ENCODE measurements around the gene EMC1.

The EMC1 gene

DNA sequence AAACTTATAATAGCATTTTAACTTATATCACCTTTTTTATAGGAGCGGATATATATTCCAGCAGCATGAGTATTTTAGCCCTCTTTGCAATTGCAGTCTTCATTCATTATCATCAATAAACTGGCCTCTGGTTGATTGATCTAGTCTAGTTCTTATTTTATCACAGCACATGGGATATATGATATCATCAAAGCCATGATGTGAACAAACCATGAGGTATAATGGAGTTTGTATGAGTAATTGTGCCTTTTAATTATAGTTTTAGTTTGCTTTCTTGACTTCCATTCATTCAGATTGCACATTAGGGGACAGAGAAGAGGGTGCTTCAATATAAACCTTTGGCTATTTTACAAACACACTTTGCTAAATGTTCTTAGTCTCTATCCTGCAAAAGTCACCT lies 37.7 kb downstream of the EMC1 start:
- DNase-seq = no peak

DNA sequence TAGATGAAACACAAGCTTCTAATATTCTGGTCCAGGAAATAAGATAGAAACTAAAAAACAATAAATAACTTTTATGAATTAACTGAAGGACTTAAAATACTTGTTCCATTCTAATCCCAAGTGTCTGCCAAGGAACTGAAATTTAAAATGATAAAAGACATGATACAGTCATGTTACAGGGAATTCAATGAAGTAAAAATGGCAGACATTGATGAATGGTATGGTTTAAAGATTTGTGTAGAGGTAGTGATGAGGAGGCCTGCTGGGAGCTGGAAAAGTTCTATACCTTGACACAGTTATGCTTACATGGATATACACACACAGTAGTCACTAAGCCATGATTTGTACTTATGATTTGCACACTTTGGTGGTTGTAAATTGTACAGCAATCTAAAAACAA lies 39.2 kb downstream of the EMC1 start:
- no peak for DNase-seq

DNA sequence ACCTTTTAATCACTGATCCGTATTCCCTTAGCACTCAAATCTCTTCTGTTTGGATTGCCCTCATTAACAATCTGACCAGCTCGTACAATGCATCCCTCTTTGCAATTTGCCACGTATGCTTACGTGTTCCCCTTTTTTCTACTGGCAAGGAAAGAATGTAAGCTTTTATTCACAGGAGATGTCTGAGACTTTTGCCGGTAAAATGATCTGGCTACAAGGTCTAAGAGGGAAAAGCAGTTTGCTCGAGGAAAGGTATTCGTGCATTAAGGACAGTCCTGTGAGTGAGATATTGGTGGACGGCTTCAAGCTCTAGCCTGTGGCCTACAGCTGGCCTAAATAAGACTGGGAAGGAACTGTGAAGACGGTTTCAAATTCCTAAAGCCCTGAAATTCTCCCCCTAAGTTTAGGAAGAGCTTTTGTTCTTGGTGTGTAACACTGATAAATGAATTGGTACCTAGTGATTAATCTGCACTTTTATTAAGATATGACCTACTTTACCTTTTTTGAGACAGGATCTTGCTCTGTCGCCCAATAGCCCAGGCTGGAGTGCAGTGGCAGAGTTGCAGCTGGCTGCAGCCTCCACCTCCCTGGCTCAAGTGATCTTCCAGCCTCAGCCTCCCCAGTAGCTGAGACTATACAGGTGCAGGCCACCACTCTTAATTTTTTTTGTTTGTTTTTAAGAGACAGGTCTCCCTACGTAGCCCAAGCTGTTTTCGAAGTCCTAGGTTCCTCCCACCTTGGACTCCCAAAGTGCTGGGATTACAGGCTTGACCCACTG lies 40.4 kb downstream of the EMC1 start:
- DNase-seq = no peak

DNA sequence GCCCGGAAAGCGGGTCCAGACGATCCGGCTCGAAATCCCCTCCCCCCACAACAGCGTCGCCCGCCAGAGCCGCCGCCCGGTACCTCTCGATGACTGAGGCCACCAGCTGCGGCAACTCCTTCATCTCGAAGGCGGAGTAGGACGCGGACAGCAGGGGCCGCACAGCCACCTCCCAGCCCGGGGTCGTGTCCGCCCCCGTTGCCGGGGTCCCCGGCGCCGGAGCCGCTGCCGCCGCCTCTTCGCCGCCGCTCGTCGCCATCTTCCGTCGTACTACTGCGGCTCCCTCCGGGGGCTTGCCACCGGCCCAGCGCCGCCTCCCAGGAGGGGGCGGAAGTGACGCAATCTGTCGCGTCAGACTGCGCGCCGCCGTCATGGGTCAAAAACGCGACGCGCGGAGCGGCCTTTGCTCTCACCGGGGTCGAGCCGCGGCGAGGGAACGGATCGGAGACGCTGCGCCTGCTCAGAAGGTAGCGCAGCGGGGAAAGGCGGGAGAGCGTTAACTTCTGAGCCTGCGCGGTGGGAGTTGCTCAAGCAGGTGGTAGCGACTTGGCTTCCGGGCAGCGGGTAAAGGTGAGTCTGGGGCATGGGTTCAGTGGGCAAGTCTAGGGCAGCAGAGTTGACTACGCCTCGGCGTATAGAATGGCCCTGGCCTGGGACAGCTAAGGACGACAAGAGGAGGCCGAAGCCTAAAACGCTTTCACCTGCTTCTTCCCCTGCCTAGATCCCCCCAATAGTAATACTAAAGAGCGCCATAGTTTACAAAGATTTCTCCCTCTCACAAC lies 41.1 kb downstream of the EMC1 start, which contains the start of gene UBR4:
TSS of gene UBR4 (minus strand) at position 277 of the 782 bp plus-strand sequence. CDS start at position 259, 18 bp downstream.
- DNase-seq = peak; percentile 97

DNA sequence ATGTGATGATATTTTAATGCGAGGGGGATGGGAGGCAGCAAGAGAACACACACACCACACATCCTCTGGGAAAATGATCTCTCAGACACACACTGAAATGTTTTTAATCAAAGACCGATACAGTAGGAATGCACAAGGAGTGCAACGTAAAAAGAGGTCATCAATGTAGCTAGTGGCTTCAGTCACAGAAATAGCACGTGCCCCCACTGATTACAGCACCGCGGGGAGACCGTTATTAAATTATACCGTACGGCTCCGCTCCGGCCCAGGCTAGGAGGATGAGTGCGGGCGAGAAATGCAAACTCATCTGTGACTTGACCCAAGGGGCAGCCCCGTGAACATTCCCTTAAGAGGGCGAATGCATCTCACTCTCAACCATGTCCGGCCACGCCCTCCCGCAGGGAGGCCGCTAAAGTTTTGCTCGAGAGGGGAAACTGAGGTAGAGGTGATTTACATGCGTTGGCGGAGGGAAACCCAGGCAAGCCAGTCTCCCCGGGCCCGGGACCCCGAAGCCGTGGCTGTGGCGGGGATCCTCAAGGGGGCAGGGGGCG lies 41.8 kb downstream of the EMC1 start:
- DNase-seq = peak; percentile 21

DNA sequence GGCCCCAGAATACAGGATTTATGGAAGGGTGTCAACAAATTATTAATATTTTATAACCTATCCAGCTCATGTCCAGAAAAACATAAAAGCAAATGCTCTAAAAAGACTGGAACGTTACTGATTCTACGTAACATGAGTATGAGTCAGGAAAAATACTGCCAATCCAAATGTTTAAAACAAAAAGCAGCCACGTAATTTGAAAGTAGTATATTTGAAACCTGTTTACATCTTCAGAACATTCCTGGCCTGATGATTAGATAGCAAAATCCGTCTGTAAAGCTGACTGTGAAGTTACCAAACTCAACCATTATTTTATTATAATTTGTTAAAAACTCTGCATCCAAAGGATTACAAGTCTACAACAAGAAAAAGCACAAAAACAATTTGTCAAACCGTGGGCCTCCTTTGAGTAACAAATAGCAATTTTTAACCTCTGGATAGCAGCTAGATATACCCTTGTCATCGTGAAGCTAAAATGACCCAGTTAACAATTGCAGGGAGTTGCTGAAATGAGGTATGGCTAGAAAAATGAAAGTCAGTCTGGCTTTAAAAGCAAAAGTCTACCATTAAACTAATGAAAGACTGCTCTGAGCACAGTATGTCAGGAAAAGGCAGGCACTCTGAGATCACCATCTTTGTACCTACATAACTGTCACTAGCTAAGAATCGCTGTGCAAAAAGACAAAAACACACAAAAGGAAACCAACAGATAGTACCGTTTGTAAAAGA lies 42.5 kb downstream of the EMC1 start:
- no peak for DNase-seq

DNA sequence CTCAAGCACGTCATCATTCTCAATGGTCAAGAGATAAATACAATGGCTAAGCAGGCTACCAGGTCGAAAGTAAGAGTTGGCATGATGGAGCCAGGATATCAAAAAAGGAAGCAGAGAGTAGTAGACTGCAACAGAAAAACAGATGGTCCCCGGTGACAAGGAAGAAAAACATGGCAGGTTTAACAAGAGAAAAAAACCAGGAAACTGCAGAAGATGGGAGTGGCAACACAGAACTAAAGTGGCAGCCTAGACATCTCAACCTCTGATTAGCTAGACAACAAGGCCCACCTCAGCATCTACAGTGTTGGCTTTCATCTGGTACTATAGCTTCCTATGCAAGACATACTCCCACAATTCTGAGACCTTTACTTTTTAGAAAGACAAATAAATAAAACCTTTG lies 44.4 kb downstream of the EMC1 start:
- no peak for DNase-seq

DNA sequence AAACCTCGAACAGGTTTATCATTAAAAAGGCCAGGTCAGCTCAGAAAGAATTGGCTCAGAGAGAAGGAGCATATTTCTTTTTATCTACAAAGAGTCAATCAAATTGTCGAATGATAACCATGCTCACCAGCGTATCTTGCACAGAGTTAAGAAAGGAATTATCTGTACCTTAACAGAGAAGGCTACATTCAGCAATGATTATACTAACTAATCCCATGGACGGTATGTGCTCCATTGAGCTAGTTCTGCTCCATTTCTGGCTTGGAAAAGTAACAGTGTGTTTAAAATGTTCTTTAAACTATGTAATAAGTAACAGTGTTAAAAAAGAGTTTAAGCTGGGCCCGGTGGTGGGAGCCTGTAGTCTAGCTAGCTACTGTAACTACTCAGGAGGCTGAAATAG lies 45.5 kb downstream of the EMC1 start:
- DNase-seq = no peak

DNA sequence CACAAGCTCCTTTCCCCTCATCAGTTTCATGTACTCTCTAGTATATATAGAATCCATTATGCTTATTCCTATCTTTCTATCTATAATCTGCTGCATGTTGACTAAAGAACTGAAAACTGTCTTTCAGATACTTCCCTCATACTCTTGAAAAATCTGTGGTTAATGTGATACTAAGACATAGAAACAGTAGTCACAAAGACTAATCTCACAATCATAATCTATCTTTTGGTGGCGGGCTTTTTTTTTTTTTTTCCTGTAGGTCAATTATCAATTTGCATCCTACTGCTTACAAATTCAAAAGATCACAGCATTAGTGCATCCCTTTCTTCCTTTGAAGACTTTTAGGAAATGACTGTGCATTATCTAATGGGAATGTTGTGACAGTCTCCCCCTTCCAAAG lies 45.9 kb downstream of the EMC1 start:
- no peak for DNase-seq

DNA sequence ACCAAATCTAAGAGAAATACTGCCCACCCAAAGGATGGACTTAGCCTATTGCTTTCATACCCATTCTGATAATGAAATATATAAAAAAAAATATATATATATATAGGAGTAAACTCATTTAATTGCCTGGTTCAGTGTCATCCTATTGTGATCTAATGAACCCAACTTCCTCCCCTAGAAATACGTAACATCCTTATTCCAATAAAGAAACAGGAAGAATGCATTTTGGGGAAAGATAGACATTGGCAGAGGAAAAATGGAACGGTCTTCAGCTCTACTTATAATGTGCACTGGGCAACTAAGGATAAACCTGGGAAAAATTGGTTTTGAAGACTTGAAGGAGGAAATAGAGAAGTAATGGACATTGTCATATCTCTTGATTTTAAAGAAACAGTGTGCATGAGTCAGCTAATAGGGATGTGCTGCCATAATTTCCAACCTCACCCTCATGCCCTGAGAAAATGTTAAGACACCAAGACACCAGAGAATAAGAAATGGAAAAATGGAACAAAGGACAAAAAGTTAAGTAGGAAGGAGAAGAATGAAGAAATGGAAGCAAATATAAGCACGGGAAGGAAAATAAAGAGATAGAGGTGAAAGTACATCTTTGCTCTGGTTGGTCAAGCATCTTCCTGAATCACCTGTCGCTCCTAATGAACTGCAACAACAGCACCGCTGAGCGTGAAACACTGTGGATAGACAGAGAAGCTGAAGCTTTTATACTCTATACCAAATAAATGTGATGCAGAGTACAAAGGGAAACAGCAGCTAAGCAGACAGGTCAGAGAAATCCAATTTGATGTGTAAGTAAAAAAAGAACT lies 46.7 kb downstream of the EMC1 start:
- no peak for DNase-seq

DNA sequence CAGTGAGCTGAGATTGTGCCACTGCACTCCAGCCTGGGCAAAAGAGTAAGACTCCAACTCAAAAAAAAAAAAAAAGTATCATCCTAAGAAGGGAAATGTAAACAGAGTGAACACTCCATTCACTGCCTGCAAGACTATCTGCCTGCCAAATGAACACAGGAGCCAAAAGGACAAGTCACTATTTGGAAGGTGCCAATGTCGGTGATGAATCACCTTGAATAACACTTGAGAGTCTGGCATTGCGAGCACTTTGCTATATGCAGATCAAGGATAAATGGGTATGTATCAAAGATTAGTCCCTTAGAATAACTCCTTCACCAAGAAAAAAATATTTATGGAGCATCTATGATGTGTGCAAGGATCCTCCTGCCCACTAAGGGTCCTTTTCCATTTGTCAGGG lies 47.9 kb downstream of the EMC1 start:
- DNase-seq = no peak

DNA sequence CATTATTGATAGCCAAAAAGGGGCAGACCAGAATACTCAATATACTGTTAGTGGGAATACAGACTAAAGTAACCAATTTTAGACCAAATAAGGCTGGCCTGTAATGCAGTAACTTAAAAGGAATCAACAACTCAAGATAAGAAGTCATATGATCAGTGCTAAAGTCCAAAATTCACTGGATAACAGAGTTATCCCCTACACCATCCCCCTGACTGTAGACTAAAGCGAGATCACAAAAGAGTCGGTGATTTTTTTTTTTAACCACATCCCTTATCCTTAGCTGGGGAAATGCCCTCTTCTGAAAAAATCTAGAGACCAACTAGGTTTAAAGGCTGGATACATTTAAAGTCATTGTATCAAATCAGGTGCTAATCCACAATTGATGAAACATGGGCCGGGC lies 48.9 kb downstream of the EMC1 start:
- no peak for DNase-seq

DNA sequence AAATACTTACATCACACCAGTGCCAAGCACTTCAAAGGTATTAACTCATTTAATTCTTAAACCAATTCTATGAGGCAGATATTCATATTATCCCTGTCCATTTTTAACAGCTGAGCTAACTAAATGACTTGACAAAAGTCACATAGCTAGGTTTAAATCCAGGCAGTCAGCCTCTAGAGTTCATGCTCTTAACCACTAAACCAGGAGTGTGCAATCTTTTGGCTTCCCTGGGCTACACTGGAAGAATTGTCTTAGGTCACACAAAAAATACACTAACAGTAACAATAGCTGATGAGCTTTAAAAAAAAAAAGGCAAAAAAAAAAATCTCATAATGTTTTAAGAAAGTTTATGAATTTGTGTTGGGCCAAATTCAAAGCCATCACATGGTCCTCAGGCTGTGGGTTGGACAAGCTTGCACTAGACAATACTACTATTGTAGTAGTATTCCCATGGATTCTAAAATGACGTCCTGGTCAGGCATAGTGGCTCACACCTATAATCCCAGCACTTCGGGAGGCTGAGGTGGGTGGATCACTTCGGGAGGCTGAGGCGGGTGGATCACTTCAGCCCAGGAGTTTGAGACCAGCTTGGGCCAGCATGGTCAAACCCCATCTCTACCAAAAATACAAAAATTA lies 51.2 kb downstream of the EMC1 start:
- no peak for DNase-seq

DNA sequence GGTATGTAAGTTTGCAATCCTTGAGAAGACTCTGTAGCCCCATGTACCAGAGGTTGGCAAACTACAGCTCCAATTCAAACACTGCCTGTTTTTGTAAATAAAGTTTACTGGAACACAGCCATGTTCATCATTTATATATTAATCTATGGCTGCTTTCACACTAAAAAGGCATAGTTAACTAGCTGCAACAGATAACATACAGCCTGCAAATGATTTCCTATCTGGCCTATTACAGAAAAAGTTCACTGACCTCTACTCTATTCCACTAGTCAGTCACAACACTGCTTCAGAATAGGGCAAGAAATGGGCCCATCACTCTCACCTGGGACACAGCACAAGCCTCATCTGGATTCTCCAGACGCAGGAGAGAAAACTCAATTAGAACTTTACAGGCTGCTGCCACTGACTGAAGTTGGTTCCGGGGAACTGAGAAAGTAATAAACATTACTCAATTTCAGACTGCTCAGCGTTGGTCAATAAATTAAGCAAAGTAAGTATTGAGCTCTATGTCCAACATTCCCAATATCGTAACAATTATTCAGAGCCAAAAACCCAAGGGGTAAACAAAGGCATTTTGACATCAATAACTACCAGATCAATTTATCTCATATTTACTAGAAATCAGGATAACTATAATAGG lies 51.9 kb downstream of the EMC1 start:
- DNase-seq = no peak

DNA sequence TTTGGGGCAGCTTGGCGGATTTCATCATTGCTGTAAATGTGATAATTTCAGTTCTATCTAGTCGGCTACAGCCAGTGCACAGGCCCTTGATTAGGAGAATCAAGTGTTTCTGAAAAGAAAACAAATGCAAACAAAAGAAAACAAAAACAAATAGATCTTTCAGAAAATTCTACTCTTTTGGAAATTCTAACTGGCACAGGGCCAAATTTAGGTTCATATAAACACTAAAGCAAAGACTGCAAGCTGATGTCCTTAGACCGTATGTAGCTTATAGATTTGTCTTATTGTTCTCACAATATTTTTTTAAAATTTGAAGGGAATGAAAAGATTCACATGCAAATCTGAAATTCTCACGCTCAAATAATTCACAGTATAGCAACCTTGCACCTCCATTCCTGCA lies 52.5 kb downstream of the EMC1 start:
- no peak for DNase-seq

DNA sequence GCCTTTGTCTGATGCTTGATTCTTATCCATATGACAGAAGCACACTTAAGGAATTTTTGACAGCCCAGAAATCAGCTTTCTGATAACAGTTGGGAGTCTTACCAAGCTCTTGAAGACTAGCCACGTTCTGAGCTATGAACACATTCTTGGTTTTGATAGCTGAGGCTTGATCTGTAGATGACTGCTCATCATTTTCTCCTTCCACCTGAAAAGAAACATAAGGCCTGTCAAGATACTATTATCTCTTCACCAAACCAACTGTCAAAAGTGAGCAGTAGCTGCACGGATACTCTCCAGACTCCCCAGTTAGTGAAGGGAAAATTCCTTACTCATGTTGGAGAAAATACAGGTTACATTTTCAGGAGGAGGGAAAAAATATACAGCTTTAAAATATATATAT lies 53.5 kb downstream of the EMC1 start:
- DNase-seq = no peak

DNA sequence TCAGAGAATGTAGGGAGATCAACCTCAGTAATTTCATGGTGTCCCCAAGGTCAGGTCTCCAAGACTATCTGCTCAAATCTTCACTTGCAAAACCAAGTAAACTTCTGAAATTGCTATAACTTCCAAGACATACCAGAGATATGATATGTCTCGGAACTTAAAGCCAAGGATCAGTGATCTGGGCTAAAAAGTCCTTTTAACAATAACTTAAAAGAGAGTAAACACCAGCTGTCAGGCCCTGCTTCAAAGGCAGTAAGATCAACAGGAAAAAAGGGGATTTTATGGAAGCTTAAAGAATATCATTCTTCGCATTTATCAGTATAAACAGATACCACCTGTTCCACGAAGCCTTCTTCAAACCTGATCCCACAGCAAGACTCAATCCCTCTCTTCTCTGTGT lies 55.0 kb downstream of the EMC1 start:
- DNase-seq = no peak

DNA sequence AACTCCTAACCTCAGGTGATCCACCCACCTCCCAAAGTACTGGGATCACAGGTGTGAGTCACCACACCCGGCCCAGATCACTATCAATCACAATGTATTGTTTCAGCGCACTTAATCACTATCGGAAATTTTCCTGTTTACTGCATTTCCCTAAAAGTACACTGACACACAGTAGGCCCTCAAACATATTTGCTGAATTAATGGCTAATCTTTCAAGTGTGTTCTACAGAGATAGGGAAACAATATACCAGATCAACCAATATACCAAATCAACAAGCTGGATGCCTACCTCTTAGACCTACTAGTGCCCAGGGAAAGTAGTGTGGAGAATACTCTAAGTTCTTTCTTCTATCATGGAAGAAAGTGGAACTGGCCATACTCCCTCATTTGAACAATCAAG lies 58.3 kb downstream of the EMC1 start:
- DNase-seq = no peak

DNA sequence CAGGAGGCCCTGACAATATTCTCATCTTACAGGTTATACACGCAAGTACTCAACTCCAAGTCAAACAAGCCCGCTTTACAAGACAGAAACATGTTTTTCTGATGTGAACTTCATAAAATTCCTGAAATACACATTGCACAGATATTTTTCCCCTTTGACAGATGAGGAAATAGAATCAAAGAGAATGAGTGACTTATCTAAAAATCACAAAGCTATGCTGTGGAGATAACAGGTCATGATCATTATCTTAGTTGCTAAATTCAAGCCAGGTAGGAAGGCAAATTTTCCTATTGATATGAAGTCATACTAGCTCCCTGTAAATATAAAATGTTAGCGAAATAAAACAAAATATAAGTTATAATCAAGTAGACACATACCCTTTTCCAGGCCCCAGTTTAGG lies 59.5 kb downstream of the EMC1 start:
- no peak for DNase-seq

DNA sequence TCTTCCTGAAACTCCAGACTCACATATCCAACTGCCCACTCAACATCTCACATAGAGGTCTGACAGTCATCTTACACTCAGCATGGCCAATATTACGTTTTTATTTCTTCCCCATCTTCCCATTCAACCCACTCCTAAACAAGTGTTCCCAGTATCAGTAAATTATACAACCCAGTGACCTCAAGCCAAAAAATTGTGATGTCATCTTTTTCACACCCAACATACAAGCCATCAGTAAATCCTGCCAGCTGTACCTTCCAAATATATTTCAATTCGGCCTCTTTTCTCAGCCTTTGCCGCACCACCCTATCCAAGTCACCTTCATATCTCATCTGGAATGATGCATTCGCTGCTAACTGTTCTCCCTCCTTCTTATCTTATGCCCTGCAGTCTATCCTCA lies 60.9 kb downstream of the EMC1 start:
- DNase-seq = no peak

DNA sequence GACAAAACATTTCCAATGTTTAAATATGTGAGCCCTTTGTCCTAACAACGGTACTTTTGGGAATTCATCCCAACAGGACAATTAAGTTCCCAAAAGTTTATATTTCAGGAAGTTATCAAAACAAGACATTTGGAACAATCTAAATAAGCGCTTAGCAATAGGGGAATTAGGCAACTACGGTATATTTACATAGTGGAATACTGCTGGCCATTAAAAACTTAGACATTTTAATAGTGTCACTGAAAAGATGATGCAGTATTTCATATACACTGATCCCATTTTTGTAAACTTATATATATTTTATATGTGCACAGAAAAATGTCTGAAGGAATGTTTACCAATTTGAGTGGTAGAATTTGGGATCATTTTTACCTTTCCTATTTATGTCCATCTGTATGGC lies 62.1 kb downstream of the EMC1 start:
- DNase-seq = no peak

DNA sequence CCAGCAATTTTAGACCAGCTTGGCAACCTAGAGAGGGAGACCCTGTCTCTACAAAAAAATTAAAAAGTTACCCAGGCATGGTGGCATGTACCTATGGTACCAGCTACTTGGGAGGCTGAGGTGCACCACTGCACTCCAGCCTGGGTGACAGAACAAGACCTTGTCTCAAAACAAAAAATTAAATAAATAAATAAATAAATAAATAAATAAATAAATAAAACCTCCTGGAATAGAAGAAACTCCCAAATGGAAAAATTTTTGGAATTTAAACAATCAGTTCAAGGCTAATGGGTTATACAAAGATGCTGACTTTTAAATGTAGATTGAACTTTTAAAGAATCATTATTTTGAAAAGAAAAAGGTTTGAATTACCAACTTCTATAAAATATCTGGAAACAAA lies 63.5 kb downstream of the EMC1 start:
- no peak for DNase-seq

All from midbrain (tissue), 1 donor.